RWPE1 (cell line): ENCODE measurements around the gene INSRR.

Source experiments
- CTCF ChIA-PET: fragments of 350-600 bp; sonication (Branson Sonifier 250); formaldehyde crosslinking; extraction: SDS; loops from one replicate; lab custom pipeline; 2021; lab: Yijun Ruan, JAX
- POLR2A ChIA-PET: fragments of 400-600 bp; formaldehyde crosslinking; extraction: SDS; loops from one replicate; lab custom pipeline; 2020; ENCODE audit warnings: antibody characterized with exemption; ENCODE audit not compliant: low non-redundant PET; lab: Yijun Ruan, JAX
- DNase-seq: peaks from one replicate; pipeline ENCODE4 v3.0.0; 2012; ENCODE audit warnings: low spot score
- H3K27ac ChIP-seq: fragments of 450-650 bp; 2 replicates; pipeline ENCODE4 v1.5.1; 2017
- TF ChIP-seq, protein P1 (sequence below): fragments of 450-650 bp; conservative IDR thresholded peaks from 2 replicates; pipeline ENCODE4 v1.5.1; 2017; ENCODE audit warnings: low read depth, mild to moderate bottlenecking

The INSRR gene

DNA sequence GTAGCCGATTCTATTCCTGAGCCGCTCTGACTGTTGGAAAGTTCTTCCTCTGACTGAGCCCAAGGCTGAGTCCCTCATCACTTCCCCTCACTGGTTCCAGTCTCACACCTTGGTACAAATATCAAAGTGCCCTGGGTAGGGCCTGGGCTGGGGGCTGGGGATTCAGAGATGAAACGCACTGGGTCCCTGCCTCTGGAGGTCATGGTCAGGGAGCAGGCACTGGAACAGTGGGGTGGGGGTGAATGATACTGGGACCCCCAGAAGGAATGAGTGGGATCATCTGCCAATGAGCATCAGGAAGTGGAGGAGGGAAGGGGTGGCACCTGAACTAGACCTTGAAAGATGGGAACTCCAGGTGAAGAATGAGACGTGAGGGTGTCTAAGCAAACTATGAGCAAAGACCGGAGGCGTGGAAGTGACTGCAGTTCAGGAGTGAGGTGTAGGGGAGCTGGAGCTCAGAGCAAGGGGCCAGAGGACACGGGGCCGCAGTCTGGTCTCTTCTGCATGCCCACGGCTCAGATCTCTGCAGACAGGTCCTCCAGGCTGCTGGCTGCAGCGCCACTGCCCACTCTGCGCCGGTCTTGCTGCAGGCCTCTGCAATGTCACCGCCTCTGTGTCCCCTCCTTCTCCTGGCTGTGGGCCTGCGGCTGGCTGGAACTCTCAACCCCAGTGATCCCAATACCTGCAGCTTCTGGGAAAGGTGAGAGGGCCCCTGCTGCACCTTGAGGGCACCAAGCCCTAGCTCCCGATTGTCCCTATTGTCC is 44.6 kb upstream of the INSRR start:
- DNase-seq: no peak
- ChIA-PET CTCF (no interaction called here), POLR2A (no interaction called here)
- 0 out of 2 replicates have a peak overlapping the region, but pooled peaks have one; percentile 80 for H3K27ac ChIP-seq
- TF ChIP-seq, protein P1, sequence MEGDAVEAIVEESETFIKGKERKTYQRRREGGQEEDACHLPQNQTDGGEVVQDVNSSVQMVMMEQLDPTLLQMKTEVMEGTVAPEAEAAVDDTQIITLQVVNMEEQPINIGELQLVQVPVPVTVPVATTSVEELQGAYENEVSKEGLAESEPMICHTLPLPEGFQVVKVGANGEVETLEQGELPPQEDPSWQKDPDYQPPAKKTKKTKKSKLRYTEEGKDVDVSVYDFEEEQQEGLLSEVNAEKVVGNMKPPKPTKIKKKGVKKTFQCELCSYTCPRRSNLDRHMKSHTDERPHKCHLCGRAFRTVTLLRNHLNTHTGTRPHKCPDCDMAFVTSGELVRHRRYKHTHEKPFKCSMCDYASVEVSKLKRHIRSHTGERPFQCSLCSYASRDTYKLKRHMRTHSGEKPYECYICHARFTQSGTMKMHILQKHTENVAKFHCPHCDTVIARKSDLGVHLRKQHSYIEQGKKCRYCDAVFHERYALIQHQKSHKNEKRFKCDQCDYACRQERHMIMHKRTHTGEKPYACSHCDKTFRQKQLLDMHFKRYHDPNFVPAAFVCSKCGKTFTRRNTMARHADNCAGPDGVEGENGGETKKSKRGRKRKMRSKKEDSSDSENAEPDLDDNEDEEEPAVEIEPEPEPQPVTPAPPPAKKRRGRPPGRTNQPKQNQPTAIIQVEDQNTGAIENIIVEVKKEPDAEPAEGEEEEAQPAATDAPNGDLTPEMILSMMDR: no peak

DNA sequence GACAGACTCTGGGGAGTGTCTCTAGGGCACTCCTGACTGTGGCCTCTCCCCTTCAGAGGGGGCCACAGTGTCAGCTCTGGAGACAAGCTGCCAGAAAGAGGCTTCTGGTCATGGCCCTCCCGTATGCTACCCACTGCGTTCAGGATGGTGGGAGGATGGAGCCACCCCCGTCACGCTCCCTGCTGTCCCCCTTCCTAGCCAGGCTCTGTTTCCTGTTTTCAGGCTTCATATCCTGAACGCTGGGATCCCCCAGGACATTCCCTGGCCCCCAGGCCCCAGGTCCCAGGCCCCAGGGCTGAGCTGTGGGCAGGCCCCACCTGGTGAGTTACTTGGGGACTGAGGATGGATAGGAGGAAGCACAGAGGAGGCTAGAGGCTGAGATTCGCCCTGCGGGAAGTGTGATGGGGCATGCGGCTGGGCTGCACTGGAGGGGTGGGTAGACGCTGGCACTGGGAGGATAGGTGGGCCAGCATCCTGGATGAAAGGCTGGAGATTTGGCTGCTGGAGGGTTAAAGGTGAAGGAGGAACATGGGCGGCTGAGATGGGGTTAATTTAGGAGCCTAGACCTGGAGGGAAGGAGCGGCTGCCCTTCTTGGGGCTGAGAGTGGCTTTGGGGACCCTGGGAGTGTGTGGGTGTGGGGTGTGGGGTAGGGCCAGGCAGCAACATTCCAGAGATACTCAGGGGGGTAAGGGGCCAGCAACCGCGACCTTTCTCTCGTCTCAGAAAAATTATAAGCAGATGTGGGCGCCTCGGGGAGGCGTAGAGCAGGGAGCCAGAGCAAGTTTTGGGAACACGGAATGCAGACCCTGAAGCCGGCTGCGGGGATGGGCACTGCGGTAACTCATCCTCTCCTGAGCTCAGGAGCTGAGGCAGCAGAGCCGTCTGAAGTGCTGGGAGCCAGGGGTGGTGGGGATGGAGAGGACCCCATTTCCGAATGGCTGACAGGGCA is 43.3 kb upstream of the INSRR start:
- H3K27ac ChIP-seq: peak overlapping the region; percentile 99; the same call in 1 of the 2 replicates
- ChIA-PET CTCF (interaction anchor here (1.3 kb wide), 1 partner anchor 26 kb away, joined by 7 read pairs; no protein-coding TSS in a partner anchor), POLR2A (no interaction called here)
- no peak for DNase-seq
- TF ChIP-seq, protein P1: no peak

DNA sequence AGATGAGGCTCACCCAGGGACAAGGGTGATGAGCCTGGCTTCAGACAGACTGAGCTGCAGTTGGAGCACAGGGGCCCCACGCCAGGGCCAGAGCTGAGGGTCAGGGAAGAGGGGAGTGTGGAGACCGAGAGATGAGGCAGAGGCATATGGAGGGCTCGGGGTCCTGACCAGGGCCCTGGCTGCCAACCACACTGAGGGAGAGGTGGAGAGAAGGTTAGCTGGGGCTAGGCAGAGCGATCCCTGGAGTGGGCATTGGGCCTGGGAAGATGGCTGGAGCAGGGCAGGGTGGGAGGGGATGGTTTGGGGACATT is 42.6 kb upstream of the INSRR start:
- no peak for DNase-seq
- ChIA-PET POLR2A (no interaction called here), CTCF (interaction anchor here (1.3 kb wide), 1 partner anchor 26 kb away, joined by 7 read pairs; no protein-coding TSS in a partner anchor)
- TF ChIP-seq, protein P1: no peak
- H3K27ac ChIP-seq: peak overlapping the region; percentile 99; the same call in 1 of the 2 replicates

DNA sequence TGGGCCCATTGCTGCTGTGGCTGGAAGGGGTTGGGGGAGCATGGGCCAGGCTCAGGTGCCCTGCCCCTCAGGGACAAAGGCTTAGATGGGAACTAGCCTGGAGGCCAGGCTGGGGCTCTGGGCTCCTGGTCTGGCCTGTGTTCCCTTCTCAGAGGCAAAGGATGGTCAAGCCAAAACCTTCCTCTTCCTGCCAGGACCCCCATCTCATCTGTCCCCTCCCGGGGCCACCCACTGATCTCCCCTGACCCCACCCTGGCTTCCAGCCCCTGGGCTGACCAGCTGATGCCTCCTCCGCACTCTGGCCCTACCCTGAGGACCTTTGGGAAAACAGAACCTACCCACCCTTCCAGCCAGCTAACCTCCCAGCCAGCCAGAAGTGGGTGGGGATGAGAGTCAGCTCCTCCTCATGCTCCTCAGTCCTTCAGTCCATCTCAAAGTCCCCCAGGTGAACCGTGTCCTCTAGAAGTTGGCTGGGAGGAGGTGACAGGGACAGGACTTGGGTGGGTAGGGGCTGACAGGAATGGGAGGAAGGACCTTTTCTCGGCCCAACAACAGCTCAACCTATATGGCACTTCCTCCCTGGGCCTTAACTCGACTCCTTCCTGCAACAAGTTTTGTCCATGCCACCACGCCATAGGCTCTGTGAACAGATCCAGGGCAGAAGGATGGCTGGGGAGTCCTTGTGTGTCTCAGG is 42.1 kb upstream of the INSRR start:
- TF ChIP-seq, protein P1: no peak
- H3K27ac ChIP-seq: peak overlapping the region; percentile 99; the same call in 1 of the 2 replicates
- ChIA-PET POLR2A (no interaction called here), CTCF (interaction anchor here (1.3 kb wide), 1 partner anchor 27 kb away, joined by 7 read pairs; no protein-coding TSS in a partner anchor)
- no peak for DNase-seq

DNA sequence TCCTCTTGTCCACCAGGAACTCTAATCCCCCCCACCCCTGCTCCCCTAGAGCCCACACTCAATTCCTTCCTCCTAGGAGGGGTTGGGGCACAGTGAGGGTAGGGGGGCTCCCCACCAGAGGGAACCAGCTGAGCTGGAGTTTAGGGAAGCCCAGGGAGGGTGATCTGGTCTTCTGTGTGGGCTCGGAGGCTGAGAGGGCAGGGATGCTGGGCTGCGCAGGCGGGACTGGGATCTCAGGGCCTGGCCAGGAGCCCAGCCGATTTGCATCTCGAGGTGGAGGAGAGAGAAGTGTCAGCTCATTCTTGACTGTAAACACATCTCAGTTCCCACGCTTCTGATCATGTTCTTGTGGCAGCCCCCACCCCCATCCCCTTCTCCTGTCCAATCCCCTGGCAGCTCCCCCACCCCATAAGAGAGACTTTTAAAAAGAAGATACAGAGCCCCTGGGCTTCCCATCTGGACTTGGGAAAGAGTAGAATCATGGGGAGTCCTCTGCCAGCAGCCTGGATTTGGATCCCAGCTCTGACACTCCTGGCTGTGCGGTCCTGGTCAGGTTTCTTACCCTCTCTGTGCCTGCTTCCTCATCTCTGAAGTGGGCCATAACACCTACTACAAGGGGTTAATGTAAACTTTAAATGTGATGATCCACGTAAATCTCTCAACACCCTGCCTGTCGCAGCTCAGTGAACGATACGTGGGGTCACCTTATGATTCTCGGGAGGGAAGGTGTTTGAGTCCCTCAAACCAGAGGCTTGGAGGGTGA is 41.2 kb upstream of the INSRR start:
- TF ChIP-seq, protein P1: no peak
- H3K27ac ChIP-seq: peak overlapping the region; percentile 99
- no peak for DNase-seq
- CTCF ChIA-PET: interaction anchor here (0.6 to 0.7 kb wide), 4 partner anchors 10 to 400 kb away, joined by 3 to 7 read pairs (median 4); partner anchors contain the start of gene MEF2D
- POLR2A ChIA-PET: no interaction called here
